Stimulated activated CD4-positive, alpha-beta T cell treated with anti-CD3 and anti-CD28 coated beads, Interleukin-4, amount 100 ng/mL, for 4 hours (primary cell): Measurements from ENCODE around the gene UHRF2.
"Not testable (repeated sequence)": the region's sequence is repeated elsewhere in the genome, so short reads cannot be mapped to it uniquely, and the experiment has no call there.

Source experiments
- DNase-seq, 2 experiments: peaks; one replicate each; pipeline ENCODE4 v3.0.0-alpha.2; 2020

UHRF2 gene

GRCh38 chr9:6490863-6491262 lies 77.9 kb downstream of the UHRF2 start:
- no peak for DNase-seq

- DNase-seq: no peak
Measured at GRCh38 chr9:6495466-6495865, 82.5 kb downstream of the UHRF2 start.

GRCh38 chr9:6498982-6499381 lies 86.0 kb downstream of the UHRF2 start:
- DNase-seq: no peak

GRCh38 chr9:6501526-6502210 lies 88.7 kb downstream of the UHRF2 start:
- no peak for DNase-seq

GRCh38 chr9:6502399-6502798 lies 89.4 kb downstream of the UHRF2 start:
- DNase-seq: no peak

- DNase-seq: no peak
Measured at GRCh38 chr9:6506571-6506970, 93.6 kb downstream of the UHRF2 start.

GRCh38 chr9:6512085-6512657 lies 99.2 kb downstream of the UHRF2 start:
- no peak for DNase-seq

GRCh38 chr9:6522263-6522662 lies 109.3 kb downstream of the UHRF2 start:
- no peak for DNase-seq

GRCh38 chr9:6525326-6526045 lies 112.5 kb downstream of the UHRF2 start:
- DNase-seq: no peak

GRCh38 chr9:6535594-6535993 lies 122.6 kb downstream of the UHRF2 start:
- no peak for DNase-seq

GRCh38 chr9:6538666-6539071 lies 125.7 kb downstream of the UHRF2 start:
- DNase-seq: no peak

GRCh38 chr9:6542617-6543016 lies 129.6 kb downstream of the UHRF2 start:
- DNase-seq: not testable (repeated sequence)

- no peak for DNase-seq
Measured at GRCh38 chr9:6543204-6543603, 130.2 kb downstream of the UHRF2 start.

GRCh38 chr9:6545017-6545691 lies 132.2 kb downstream of the UHRF2 start:
- DNase-seq: no peak

GRCh38 chr9:6549106-6549800 lies 136.3 kb downstream of the UHRF2 start:
- DNase-seq: no peak

GRCh38 chr9:6551136-6551535 lies 138.1 kb downstream of the UHRF2 start:
- no peak for DNase-seq

GRCh38 chr9:6552033-6552432 lies 139.0 kb downstream of the UHRF2 start:
- no peak for DNase-seq

GRCh38 chr9:6552498-6553121 lies 139.6 kb downstream of the UHRF2 start:
- no peak for DNase-seq

GRCh38 chr9:6553866-6554265 lies 140.9 kb downstream of the UHRF2 start:
- no peak for DNase-seq
